Chondrocyte (in vitro differentiated cells): ENCODE data around the gene MANSC1. TPM values are rescaled to one million over a fixed set of nuclear protein-coding genes. Genes with fewer than 3 reads are reported as not detected.

Experiments
- DNase-seq: peaks from one replicate; pipeline ENCODE4 v3.0.0; 2021; ENCODE audit warnings: mixed read lengths, low spot score
- H3K27ac Mint-ChIP-seq: one replicate; pipeline ENCODE4 v1.8.0; 2021; ENCODE audit warnings: mild to moderate bottlenecking, moderate library complexity, mixed read lengths; ENCODE audit not compliant: unreplicated experiment
- H3K27me3 Mint-ChIP-seq: 2 replicates; pipeline ENCODE4 v1.8.0; 2021; ENCODE audit warnings: low read depth, mixed read lengths
- H3K36me3 Mint-ChIP-seq: 2 replicates; pipeline ENCODE4 v1.8.0; 2021; ENCODE audit warnings: low read depth, mixed read lengths
- H3K4me1 Mint-ChIP-seq: 2 replicates; pipeline ENCODE4 v1.8.0; 2021; ENCODE audit warnings: low read depth, mild to moderate bottlenecking, mixed read lengths
- H3K4me3 Mint-ChIP-seq: one replicate; pipeline ENCODE4 v1.8.0; 2021; ENCODE audit warnings: mild to moderate bottlenecking, moderate library complexity, mixed read lengths; ENCODE audit not compliant: unreplicated experiment
- H3K9me3 Mint-ChIP-seq: 2 replicates; pipeline ENCODE4 v1.8.0; 2021; ENCODE audit warnings: low read depth, mixed read lengths
- total RNA-seq: library from RNA; stranded (reverse); gene quantifications from 3 replicates; pipeline ENCODE4 v1.2.1, GENCODE V29; 2021
- TF ChIP-seq, protein P1 (sequence below): fragments of 200-600 bp; sonication (generic); IDR thresholded peaks from 2 replicates; pipeline ENCODE4 v1.5.0; 2021; ENCODE audit warnings: antibody characterized with exemption, mild to moderate bottlenecking, moderate library complexity

MANSC1 gene
- total RNA-seq, 1 donor from 2014 or later = 12.0 TPM

DNA sequence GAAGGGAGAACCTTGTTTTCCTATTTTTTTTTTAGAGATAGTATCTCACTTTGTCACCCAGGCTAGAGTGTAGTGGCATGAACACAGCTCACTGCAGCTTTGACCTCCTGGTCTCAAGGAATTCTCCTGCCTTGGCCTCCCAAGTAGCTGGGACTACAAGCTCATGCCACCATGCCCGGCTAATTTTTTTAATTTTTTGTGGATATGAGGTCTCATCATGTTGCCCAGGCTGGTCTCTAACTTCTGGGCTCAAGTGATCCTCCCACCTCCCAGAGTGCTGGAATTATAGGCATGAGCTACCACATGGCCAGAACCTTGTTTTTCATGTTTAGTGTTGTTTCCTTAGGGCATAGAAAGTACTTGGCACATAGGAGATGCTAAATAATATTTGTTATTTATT lies 13.5 kb downstream of the MANSC1 start:
- Mint-ChIP-seq H3K4me1 (peaks cover 40% of the 10 kb centered on the region), H3K27ac (no peak overlapping the region), H3K9me3 (no peaks in the 10 kb centered on the region), H3K27me3 (no peaks in the 10 kb centered on the region), H3K36me3 (no peaks in the 10 kb centered on the region), H3K4me3 (no peak overlapping the region)
- DNase-seq = no peak
- TF ChIP-seq, protein P1, sequence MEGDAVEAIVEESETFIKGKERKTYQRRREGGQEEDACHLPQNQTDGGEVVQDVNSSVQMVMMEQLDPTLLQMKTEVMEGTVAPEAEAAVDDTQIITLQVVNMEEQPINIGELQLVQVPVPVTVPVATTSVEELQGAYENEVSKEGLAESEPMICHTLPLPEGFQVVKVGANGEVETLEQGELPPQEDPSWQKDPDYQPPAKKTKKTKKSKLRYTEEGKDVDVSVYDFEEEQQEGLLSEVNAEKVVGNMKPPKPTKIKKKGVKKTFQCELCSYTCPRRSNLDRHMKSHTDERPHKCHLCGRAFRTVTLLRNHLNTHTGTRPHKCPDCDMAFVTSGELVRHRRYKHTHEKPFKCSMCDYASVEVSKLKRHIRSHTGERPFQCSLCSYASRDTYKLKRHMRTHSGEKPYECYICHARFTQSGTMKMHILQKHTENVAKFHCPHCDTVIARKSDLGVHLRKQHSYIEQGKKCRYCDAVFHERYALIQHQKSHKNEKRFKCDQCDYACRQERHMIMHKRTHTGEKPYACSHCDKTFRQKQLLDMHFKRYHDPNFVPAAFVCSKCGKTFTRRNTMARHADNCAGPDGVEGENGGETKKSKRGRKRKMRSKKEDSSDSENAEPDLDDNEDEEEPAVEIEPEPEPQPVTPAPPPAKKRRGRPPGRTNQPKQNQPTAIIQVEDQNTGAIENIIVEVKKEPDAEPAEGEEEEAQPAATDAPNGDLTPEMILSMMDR = no peak

DNA sequence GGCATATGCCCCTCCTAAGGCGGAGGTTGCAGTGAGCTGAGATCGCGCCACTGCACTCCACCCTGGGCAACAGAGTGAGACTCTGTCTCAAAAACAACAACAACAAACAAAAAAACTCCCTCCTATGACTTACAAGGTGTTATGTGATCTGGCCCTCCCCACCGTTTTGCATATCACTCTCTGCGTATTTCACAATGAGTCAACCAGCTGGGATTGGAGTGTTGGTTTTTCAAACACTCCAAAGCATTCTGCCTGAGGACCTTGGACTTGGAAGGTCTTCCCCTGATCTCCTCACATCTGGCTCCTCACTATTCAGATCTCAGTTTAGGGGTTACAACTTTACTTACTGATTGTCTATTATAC lies 14.0 kb downstream of the MANSC1 start:
- TF ChIP-seq, protein P1 = no peak
- DNase-seq = no peak
- no peaks in the 10 kb centered on the region for H3K36me3 Mint-ChIP-seq
- H3K4me1 Mint-ChIP-seq = peaks cover 40% of the 10 kb centered on the region
- no peaks in the 10 kb centered on the region for H3K27me3 Mint-ChIP-seq
- no peak overlapping the region for H3K4me3 Mint-ChIP-seq
- no peak overlapping the region for H3K27ac Mint-ChIP-seq
- H3K9me3 Mint-ChIP-seq = no peaks in the 10 kb centered on the region

DNA sequence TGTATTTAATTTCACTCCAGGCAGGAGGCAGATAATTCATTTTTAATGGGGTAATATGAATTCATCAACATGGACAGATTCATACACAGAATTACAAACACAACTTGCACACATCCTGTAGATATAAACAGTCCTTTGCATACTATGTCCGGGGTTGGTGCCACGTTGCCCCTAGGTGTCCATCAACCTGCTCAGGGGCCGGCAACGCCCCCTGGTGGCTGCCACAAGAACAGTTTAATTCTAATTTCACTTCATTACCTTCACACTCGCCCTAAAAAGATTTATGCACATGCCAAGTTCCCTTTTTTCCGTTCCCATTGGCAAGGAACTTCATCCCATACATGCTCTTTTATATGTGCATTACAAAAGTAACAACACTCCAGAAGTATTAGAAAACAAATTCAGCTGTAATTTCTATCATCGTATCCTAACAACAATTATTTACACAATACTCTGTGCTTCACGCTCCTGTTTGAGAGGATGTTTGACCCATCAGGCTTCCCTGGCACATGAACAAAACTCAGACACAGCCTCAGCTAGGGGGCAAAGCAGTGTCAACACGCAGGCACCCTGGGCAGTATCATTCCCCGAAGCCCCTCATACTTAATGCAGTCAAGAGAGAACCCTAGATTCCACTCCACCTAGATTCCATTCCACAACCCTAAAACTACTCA lies 15.5 kb downstream of the MANSC1 start:
- Mint-ChIP-seq H3K4me1 (peaks cover 40% of the 10 kb centered on the region), H3K36me3 (no peaks in the 10 kb centered on the region), H3K4me3 (no peak overlapping the region), H3K27me3 (no peaks in the 10 kb centered on the region), H3K9me3 (no peaks in the 10 kb centered on the region), H3K27ac (peak overlapping the region; percentile 68)
- DNase-seq = no peak
- TF ChIP-seq, protein P1 = peak; percentile 90

DNA sequence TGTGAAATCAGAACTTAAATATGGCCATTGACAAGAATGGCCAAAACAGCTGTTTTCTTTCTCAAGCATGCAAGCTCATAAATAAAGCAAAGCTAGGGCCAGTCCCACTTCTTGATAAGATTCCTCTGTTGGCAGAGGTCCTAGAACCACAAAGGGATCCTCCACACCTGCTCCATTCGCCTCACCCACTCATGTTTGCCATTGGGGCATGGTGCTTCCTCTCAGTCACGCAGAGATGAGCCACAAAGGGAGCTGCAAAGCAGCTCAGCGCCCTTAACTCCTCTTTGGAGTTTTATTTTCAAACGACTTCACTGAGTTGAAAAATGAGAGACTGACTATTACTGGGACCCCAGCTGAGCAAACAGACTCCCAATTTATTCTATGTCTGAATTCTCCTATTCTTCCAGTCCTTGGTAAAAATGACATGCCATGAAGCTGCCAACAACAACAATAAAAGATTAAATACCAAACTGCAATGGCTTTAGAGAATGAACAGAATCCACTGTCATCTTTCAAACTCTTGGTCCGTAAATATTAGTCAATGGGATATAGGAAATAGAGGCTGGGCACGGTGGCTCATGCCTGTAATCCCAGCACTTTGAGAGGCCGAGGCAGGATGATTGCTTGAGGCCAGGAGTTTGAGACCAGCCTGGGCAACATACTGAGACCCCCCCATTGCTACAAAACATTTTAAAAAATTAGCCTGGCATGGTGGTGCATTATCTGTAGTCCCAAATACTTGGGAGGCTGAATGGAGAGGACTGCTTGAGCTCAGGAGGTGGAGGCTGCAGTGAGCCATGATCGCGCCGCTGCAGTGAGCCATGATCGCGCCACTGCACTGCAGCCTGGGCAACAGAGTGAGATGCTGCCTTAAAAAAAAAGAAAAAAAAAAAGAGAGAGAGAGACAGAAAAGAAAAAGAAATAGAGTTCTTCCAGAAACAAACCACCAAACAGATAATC lies 16.4 kb downstream of the MANSC1 start:
- H3K4me3 Mint-ChIP-seq = no peak overlapping the region
- peak overlapping the region; percentile 68 for H3K27ac Mint-ChIP-seq
- H3K4me1 Mint-ChIP-seq = peaks cover 36% of the 10 kb centered on the region
- no peaks in the 10 kb centered on the region for H3K36me3 Mint-ChIP-seq
- DNase-seq = no peak
- H3K9me3 Mint-ChIP-seq = no peaks in the 10 kb centered on the region
- H3K27me3 Mint-ChIP-seq = no peaks in the 10 kb centered on the region
- TF ChIP-seq, protein P1 = no peak

DNA sequence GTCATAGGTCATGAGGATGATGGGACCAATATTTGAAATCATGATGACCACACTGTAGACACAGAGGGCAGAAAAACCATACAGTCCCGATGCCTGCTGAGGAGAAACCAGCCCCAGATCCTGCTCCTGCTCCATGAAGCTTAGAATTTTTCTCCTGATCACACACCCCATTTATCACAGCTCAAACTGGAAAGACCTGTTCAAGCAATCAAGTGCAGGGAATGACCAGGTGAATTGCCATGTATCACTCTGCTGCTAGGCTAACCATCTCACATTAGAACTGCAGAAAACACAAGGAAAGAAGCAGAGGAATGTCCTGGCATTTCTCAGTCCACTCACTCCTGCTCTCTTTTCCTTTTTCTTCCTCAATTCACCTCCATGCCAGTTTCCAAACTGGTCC lies 18.1 kb downstream of the MANSC1 start:
- H3K4me3 Mint-ChIP-seq = no peak overlapping the region
- peaks cover 25% of the 10 kb centered on the region for H3K4me1 Mint-ChIP-seq
- H3K27ac Mint-ChIP-seq = peak overlapping the region; percentile 37
- DNase-seq = no peak
- H3K36me3 Mint-ChIP-seq = no peaks in the 10 kb centered on the region
- no peaks in the 10 kb centered on the region for H3K9me3 Mint-ChIP-seq
- no peaks in the 10 kb centered on the region for H3K27me3 Mint-ChIP-seq
- TF ChIP-seq, protein P1 = no peak
